Measurements from ENCODE around the gene CPN2. TPM values are rescaled to one million over a fixed set of nuclear protein-coding genes. Genes with fewer than 3 reads are reported as not detected.

Gene CPN2
- total RNA-seq, 2 experiments from 2014 or later, result not detected

GRCh38 chr3:194304186-194304917 lies 46.8 kb downstream of the CPN2 start:
- no peak overlapping the region for H2AFZ ChIP-seq (ENCODE audit: low read length)
- BruUV-seq (replicated peaks), result no TSS peak
- H3K4me1 ChIP-seq (ENCODE audit: insufficient read depth, low read length, poor library complexity, severe bottlenecking), result peaks cover 24% of the 10 kb centered on the region
- no peak for TF ChIP-seq EZH2phosphoT487 (IDR thresholded peaks at IDR 0.05; ENCODE audit: borderline replicate concordance, low read depth, low read length)
- TF ChIP-seq CTCF (conservative IDR thresholded peaks at IDR 0.05; ENCODE audit: low read length), result no peak
- H3K4me3 ChIP-seq (ENCODE audit: low read depth, low read length, poor library complexity, severe bottlenecking), result no peak overlapping the region
- H3K4me2 ChIP-seq (ENCODE audit: low read length), result no peak overlapping the region
- H3K9me3 ChIP-seq (ENCODE audit: low read length), result no peaks in the 10 kb centered on the region
- H3K9me2 ChIP-seq (ENCODE audit: insufficient read depth, low read length), result no peaks in the 10 kb centered on the region
- no peaks in the 10 kb centered on the region for H3K36me3 ChIP-seq (ENCODE audit: insufficient read depth, low read length)
- intact Hi-C loops (cut with micrococcal nuclease; ENCODE audit: unreplicated experiment), result no loop called here
- H3K79me2 ChIP-seq (ENCODE audit: insufficient read depth, low read depth, low read length), result no peaks in the 10 kb centered on the region
- POLR2A ChIA-PET, result interaction anchor here (0.6 kb wide), 1 partner anchor 714 kb away, joined by 4 read pairs; no protein-coding TSS in a partner anchor
- H4K20me1 ChIP-seq (ENCODE audit: insufficient read depth, low read length), result no peaks in the 10 kb centered on the region
- no peak overlapping the region for H3K27ac ChIP-seq (ENCODE audit: low read depth, low read length, poor library complexity, severe bottlenecking)
- CTCF ChIA-PET (ENCODE audit: unreplicated experiment), result no interaction called here
- DNase-seq (ENCODE audit: low spot score), result no peak

DNA sequence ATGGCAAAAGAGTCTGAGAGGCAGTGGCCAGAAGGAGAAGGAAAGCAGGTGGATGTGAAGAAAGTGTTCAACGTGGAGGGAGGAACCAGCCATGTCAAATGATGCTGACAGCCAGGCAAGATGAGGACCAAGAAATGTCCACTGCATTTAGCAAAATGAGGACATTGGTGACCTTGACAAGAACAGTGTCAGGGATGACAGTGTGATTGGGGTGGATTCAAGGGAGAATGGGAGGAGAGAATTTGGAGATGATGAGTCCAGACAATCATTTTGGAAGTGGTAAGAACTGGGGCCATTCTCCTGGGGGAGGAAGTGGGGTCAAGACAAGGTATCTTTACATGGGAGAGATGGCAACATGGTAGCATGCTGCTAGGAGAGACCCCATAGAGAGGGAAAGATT lies 47.4 kb downstream of the CPN2 start:
- H3K27ac ChIP-seq (ENCODE audit: low read depth, low read length, poor library complexity, severe bottlenecking), result no peak overlapping the region
- TF ChIP-seq EZH2phosphoT487 (IDR thresholded peaks at IDR 0.05; ENCODE audit: borderline replicate concordance, low read depth, low read length) (no peak), CTCF (conservative IDR thresholded peaks at IDR 0.05; ENCODE audit: low read length) (no peak)
- H3K79me2 ChIP-seq (ENCODE audit: insufficient read depth, low read depth, low read length), result no peaks in the 10 kb centered on the region
- peaks cover 24% of the 10 kb centered on the region for H3K4me1 ChIP-seq (ENCODE audit: insufficient read depth, low read length, poor library complexity, severe bottlenecking)
- no peaks in the 10 kb centered on the region for H3K9me2 ChIP-seq (ENCODE audit: insufficient read depth, low read length)
- no peaks in the 10 kb centered on the region for H3K9me3 ChIP-seq (ENCODE audit: low read length)
- H3K4me3 ChIP-seq (ENCODE audit: low read depth, low read length, poor library complexity, severe bottlenecking), result no peak overlapping the region
- DNase-seq (ENCODE audit: low spot score), result no peak
- intact Hi-C loops (cut with micrococcal nuclease; ENCODE audit: unreplicated experiment), result no loop called here
- no TSS peak for BruUV-seq (replicated peaks)
- H3K4me2 ChIP-seq (ENCODE audit: low read length), result no peak overlapping the region
- H2AFZ ChIP-seq (ENCODE audit: low read length), result no peak overlapping the region
- POLR2A ChIA-PET, result no interaction called here
- no peaks in the 10 kb centered on the region for H4K20me1 ChIP-seq (ENCODE audit: insufficient read depth, low read length)
- H3K36me3 ChIP-seq (ENCODE audit: insufficient read depth, low read length), result no peaks in the 10 kb centered on the region
- CTCF ChIA-PET (ENCODE audit: unreplicated experiment), result no interaction called here

DNA sequence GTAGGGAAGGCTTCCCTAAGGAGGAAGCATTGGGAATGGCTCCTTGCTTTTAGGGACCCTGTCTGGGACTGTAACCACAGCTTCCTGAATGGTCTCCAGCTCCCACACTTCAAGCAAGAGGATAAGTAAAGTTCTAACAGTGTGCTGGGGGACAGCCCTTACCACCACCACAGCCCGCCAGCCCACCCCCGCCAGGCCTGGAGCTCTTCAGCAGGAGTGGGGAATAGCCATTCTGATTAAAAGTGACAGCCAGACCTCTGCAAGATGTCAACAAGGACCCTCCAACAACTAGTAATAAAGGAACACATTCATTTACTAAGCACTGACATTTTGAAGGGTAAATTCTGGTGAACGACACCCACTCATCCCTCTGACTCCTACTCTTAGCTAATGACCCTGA lies 49.4 kb downstream of the CPN2 start:
- intact Hi-C loops (cut with micrococcal nuclease; ENCODE audit: unreplicated experiment), result no loop called here
- no peak overlapping the region for H3K27ac ChIP-seq (ENCODE audit: low read depth, low read length, poor library complexity, severe bottlenecking)
- no peak overlapping the region for H3K4me3 ChIP-seq (ENCODE audit: low read depth, low read length, poor library complexity, severe bottlenecking)
- no peaks in the 10 kb centered on the region for H3K36me3 ChIP-seq (ENCODE audit: insufficient read depth, low read length)
- H3K9me3 ChIP-seq (ENCODE audit: low read length), result no peaks in the 10 kb centered on the region
- POLR2A ChIA-PET, result interaction anchor here (0.7 kb wide), 1 partner anchor 285 kb away, joined by 3 read pairs; no protein-coding TSS in a partner anchor
- no peaks in the 10 kb centered on the region for H3K79me2 ChIP-seq (ENCODE audit: insufficient read depth, low read depth, low read length)
- peaks cover 14% of the 10 kb centered on the region for H3K4me1 ChIP-seq (ENCODE audit: insufficient read depth, low read length, poor library complexity, severe bottlenecking)
- CTCF ChIA-PET (ENCODE audit: unreplicated experiment), result no interaction called here
- no TSS peak for BruUV-seq (replicated peaks)
- no peaks in the 10 kb centered on the region for H4K20me1 ChIP-seq (ENCODE audit: insufficient read depth, low read length)
- DNase-seq (ENCODE audit: low spot score), result no peak
- no peaks in the 10 kb centered on the region for H3K9me2 ChIP-seq (ENCODE audit: insufficient read depth, low read length)
- no peak overlapping the region for H3K4me2 ChIP-seq (ENCODE audit: low read length)
- TF ChIP-seq EZH2phosphoT487 (IDR thresholded peaks at IDR 0.05; ENCODE audit: borderline replicate concordance, low read depth, low read length) (no peak), CTCF (conservative IDR thresholded peaks at IDR 0.05; ENCODE audit: low read length) (no peak)
- no peak overlapping the region for H2AFZ ChIP-seq (ENCODE audit: low read length)

Measured in OCI-LY7 (cell line).